H1 (cell line): ENCODE measurements around the gene TNIK. TPM values are rescaled to one million over a fixed set of nuclear protein-coding genes. Genes with fewer than 3 reads are reported as not detected.

ENCODE experiments used
- polyA plus RNA-seq, 7 experiments: library from polyadenylated mRNA; depleted of rRNA in 3 of 7; stranded (reverse) in 5 of 7; unstranded in 2 of 7; fragments of >200 nt in 5 of 7; fragments of 200-250 nt in 2 of 7; gene quantifications; 1 replicate in 5 of 7; 2 replicates in 1 of 7; 4 replicates in 1 of 7; pipeline versions ENCODE4 v1.2.1 to v1.2.3, GENCODE V29; 2011 to 2013; ENCODE audit warnings: missing spikeins in 2 of 7, mixed read lengths in 2 of 7
- total RNA-seq: library from RNA; stranded (reverse); fragmentation: NEBNext Ultra II Directional; extraction: Animal tissue kit (Norgen Biotek cat#: 25700); gene quantifications from 2 replicates; pipeline ENCODE4 v1.2.1, GENCODE V29; 2021
- TF ChIP-seq, protein P1 (sequence below): IDR thresholded peaks from 2 replicates; pipeline ENCODE4 v1.6.1; 2012; ENCODE audit warnings: inconsistent platforms

The TNIK gene
- total and polyA plus RNA-seq, 2 of the 8 experiments (the other 6 are each of a cell fraction or from before 2014, with no cell fraction given) = 7.4 to 42.0 TPM

DNA sequence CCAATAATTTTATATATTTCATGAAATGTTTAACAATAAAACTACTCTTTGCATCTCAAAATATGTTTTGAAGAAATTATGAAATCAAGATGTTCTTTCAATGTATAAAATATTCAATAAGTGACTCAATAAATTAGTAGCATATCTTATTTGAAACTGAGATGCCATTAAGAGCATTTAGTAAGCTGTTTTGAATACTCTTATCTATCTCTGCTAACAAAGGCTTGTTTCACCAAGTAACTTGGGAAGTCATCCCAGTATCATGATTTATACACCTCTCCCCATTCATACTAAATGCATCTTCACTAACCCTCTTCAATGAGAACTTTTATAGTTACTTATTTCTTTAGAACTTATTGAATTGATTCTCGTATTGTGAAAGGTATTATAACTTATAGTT, 43.1 kb downstream of the TNIK start (continued):
- TF ChIP-seq, protein P1, sequence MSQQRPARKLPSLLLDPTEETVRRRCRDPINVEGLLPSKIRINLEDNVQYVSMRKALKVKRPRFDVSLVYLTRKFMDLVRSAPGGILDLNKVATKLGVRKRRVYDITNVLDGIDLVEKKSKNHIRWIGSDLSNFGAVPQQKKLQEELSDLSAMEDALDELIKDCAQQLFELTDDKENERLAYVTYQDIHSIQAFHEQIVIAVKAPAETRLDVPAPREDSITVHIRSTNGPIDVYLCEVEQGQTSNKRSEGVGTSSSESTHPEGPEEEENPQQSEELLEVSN = no peak
